RWPE2 (cell line): ENCODE measurements around the gene MRPS16.
A peak's percentile ranks its signal among the peaks of the same experiment; 100 is the strongest.

Experiments
- ATAC-seq: fragments of 200-7000 bp; cut with Tn5 transposase; 3 replicates; pipeline ENCODE4 v1.9.1; 2021; ENCODE audit warnings: low read depth
- DNase-seq: peaks from one replicate; pipeline ENCODE4 v3.0.0-alpha.2; 2020; ENCODE audit warnings: low spot score
- H3K27ac ChIP-seq: fragments of 450-650 bp; 2 replicates; pipeline ENCODE4 v1.5.1; 2017; ENCODE audit warnings: mild to moderate bottlenecking; ENCODE audit not compliant: poor library complexity, severe bottlenecking
- H3K27me3 ChIP-seq: fragments of 250-450 bp; sonication (Bioruptor Pico); 2 replicates; pipeline ENCODE4 v1.5.1; 2021; ENCODE audit warnings: mild to moderate bottlenecking, moderate library complexity; ENCODE audit not compliant: insufficient read depth, poor library complexity, severe bottlenecking
- H3K36me3 ChIP-seq: fragments of 250-450 bp; sonication (Bioruptor Pico); 2 replicates; pipeline ENCODE4 v1.5.1; 2020; ENCODE audit warnings: low read depth, mild to moderate bottlenecking, moderate library complexity
- H3K4me1 ChIP-seq: fragments of 250-450 bp; sonication (Bioruptor Pico); 2 replicates; pipeline ENCODE4 v1.5.1; 2021; ENCODE audit warnings: mild to moderate bottlenecking, moderate library complexity; ENCODE audit not compliant: insufficient read depth, poor library complexity, severe bottlenecking
- H3K4me3 ChIP-seq: fragments of 250-450 bp; sonication (Bioruptor Pico); 2 replicates; pipeline ENCODE4 v1.5.1; 2021; ENCODE audit warnings: mild to moderate bottlenecking, moderate library complexity; ENCODE audit not compliant: severe bottlenecking
- H3K9me3 ChIP-seq: fragments of 250-450 bp; sonication (Bioruptor Pico); 2 replicates; pipeline ENCODE4 v1.5.1; 2021; ENCODE audit warnings: mild to moderate bottlenecking, moderate library complexity; ENCODE audit not compliant: severe bottlenecking
- CTCF ChIP-seq: fragments of 450-650 bp; IDR thresholded peaks from one replicate; pipeline ENCODE4 v1.5.1; 2017; ENCODE audit warnings: mild to moderate bottlenecking, moderate library complexity; ENCODE audit not compliant: poor library complexity, severe bottlenecking

The MRPS16 gene

GRCh38 chr10:73219384-73219783, 33.1 kb downstream of the MRPS16 start:
- no peak for TF ChIP-seq CTCF
- Histone ChIP-seq H3K4me1 (no peaks in the 10 kb centered on the region), H3K4me3 (no peak overlapping the region), H3K9me3 (no peaks in the 10 kb centered on the region), H3K36me3 (no peaks in the 10 kb centered on the region; the same call in 1 of the 2 replicates), H3K27me3 (no peaks in the 10 kb centered on the region), H3K27ac (no peak overlapping the region)
- DNase-seq (no peak), ATAC-seq (no peak)

- ATAC-seq = no peak
Measured at GRCh38 chr10:73218431-73219191, 33.8 kb downstream of the MRPS16 start.

GRCh38 chr10:73217628-73218027, 34.8 kb downstream of the MRPS16 start:
- TF ChIP-seq CTCF = no peak
- ATAC-seq (no peak), DNase-seq (no peak)
- Histone ChIP-seq H3K36me3 (no peaks in the 10 kb centered on the region; the same call in 1 of the 2 replicates), H3K27ac (no peak overlapping the region), H3K27me3 (no peaks in the 10 kb centered on the region), H3K9me3 (no peaks in the 10 kb centered on the region), H3K4me3 (no peak overlapping the region), H3K4me1 (no peaks in the 10 kb centered on the region)

More at GRCh38 chr10:73218431-73219191, 33.8 kb downstream of the MRPS16 start:
- Histone ChIP-seq H3K36me3 (no peaks in the 10 kb centered on the region; the same call in 1 of the 2 replicates), H3K9me3 (no peaks in the 10 kb centered on the region), H3K27me3 (no peaks in the 10 kb centered on the region), H3K27ac (no peak overlapping the region), H3K4me1 (no peaks in the 10 kb centered on the region), H3K4me3 (no peak overlapping the region)
- no peak for DNase-seq
- peak; percentile 59 for TF ChIP-seq CTCF

DNA sequence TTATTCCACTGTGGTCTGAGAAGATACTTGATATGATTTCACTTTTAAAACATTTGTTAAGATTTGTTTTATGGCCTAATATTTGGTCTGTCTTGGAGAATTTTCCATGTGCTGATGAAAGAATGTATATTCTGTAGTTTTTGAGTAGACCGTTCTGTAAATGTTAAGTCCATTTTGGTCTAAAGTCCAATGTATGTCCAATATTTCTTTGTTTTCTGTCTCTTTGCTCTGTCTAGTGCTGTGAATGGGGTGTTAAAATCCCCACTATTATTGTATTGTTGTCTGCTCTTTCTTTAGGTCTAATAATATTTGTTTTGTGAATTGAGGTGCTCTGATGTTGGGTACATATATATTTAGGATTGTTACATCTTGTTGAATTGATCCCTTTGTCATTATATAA, 36.7 kb downstream of the MRPS16 start:
- H3K4me1 ChIP-seq = no peaks in the 10 kb centered on the region
- no peak for ATAC-seq

More for the DNA sequence above, 36.7 kb downstream of the MRPS16 start:
- TF ChIP-seq CTCF = no peak
- Histone ChIP-seq H3K27ac (no peak overlapping the region), H3K27me3 (no peaks in the 10 kb centered on the region), H3K4me3 (no peak overlapping the region), H3K36me3 (no peaks in the 10 kb centered on the region; the same call in 1 of the 2 replicates), H3K9me3 (no peaks in the 10 kb centered on the region)
- no peak for DNase-seq
